HG03432 (cell line): ENCODE data around the gene EXOSC7.
"Not testable (repeated sequence)": the region's sequence is repeated elsewhere in the genome, so short reads cannot be mapped to it uniquely, and the experiment has no call there.

Experiments
- ATAC-seq: cut with Tn5 transposase; IDR thresholded peaks from one replicate; pipeline ENCODE4 v1.9.1; 2021; ENCODE audit warnings: mild to moderate bottlenecking, moderate library complexity; ENCODE audit not compliant: unreplicated experiment

The EXOSC7 gene

DNA sequence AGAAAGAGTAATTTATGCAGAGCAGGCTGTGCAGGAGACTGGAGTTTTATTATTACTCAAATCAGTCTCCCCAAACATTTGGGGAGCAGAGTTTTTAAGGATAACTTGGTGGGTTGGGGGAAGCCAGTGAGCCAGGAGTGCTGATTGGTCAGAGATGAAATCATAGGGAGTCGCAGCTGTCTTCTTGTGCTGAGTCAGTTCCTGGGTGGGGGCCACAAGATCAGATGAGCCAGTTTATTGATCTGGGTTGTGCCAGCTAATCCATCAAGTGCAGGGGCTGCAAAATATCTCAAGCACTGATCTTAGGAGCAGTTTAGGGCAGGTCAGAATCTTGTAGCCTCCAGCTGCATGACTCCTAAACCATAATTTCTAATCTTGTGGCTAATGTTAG lies 77.8 kb downstream of the EXOSC7 start:
- not testable (repeated sequence) for ATAC-seq

DNA sequence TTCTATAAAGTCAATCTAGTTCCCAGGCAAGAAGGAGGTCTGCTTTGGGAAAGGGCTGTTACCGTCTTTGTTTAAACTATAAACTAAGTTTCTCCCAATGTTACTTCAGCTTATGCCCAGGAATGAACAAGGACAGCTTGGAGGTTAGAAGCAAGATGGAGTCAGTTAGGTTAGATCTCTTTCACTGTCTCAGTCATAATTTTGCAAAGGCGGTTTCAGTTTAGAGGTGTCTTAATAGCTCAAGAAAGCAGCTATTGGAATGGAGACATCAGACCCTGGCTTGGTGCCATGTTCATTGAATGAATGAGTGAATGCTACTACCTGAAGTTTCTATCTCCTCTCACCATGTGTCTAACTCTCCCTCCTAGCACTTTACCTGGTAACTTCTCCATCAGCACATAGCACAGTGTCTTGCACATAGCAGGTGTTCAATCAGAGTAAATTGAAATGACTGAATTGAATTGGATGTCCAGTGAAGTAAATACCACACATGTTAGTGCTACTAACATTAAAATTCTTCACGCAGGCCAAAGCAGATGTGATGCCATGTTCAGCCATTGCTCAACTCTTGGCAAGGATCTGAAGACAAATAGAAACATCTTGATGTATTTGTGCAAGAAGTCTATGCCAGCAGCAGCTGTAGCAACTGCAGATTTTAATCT lies 78.3 kb downstream of the EXOSC7 start:
- ATAC-seq = no peak

DNA sequence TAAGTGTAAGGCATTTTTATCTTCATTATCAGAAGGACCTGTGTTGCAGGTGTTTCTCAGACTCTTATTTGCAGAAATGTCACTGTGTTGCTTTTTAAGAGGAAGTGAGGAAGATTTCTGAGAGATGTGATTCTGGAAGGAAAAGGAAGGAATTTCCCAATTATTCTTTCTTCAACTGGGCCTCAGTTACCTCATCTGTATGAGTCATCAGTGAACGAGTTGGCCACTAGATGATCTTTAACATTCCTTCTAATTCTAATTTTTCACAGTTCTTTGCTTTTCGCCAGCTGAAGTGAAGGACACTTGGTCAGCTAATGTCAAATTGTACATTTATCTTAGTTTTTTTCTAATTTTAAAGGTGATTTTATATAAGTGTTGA lies 79.0 kb downstream of the EXOSC7 start:
- ATAC-seq = no peak

DNA sequence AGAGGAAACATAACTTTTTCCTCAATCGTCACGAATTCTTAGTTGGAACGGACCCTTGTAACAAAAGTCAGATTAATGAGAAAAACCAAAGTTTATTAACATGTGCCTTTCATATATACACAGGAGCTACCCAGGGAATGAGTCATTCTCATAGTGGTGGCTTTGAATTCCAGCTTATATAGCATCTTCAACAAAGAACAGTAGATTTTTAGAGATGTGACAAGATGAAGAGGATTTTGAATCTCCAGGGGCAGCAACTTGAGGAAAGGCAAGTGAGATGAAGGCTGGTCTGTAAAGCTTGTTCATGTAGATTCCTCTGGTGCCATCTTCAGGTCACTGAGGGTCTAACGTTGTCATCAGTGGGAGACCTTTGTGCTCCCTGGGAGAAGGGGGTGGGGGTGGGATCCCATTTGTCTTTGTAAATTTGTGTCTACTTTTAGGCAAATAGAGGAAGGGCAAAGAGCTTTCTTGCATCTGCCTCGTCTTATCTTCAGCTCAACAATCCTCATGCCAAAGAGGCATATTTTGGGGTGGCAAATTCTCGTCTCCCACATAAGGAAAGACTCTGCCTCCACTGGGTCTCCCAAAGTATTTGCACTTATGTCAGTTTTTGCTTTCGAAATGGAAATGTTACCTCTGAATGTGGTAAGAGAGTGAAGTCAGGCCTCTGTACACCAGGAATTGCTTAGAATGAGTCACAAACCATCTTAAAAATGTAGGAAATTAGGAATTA lies 79.5 kb downstream of the EXOSC7 start:
- ATAC-seq = no peak

DNA sequence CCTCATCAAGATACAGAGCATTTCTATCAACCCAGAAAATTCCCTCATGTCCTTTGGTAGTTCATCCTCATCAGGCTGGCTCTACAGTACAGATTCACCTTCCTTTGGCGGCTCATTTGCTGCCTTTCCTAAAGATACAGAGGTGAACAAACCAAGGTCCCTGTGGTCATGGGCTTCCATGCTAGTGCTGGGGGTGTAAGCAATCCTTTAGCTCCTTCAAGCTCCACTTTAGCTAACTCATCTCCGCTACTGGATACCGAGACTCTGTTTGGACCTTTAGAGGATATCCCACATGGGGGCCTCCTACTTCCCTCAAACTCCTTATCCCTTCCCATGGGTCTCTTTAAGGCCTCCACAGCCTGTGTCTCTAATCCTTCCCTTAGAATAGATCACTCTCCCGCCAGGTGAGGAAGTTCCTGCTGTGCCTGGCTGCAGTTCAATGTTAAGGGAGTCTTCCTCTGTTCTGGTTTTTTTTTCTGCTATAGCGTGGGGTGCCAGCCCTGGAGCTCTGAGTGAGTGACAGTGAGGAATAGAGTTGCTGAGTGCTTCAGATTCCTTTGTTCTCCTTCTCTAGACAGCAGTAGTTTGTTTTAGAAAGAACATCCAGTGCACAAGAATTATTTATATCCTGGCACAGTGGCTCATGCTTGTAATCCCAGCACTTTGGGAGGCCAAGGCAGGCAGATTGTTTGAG lies 80.7 kb downstream of the EXOSC7 start:
- no peak for ATAC-seq

DNA sequence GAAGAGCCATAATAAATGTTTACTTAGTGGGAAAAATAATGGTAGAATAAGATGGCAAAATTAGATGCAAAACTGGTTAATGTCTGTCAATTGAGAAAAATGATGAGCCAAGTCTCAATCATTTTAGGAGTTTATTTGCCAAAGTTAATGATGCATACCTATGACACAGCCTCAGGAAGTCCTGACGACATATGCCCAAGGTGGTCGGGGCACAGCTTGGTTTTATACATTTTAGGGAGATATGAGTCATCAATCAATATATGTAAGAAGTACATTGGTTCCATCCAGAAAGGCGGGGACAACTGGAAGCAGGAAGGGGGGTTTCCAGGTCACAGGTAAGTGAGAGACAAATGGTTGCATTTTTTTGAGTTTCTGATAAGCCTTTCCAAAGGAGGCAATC lies 81.5 kb downstream of the EXOSC7 start:
- ATAC-seq = no peak

DNA sequence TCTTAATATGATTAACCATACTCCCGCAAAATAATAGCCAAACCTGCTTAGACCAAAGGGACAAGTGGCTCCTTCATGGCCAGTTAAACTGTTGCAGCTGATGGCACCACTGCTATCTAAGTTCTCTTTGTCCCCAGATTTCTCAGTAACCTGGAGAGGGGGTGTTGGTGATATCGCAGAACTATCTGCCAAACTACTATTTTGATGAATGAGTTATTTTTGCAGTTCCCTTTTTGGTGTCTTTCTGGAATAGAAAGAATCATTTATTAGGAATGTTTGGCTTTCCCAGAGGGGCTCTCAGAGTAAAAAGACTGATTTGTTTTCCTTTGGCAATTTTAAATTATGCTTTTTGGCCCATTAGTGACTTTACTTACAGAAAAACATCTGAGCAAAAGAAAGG lies 83.1 kb downstream of the EXOSC7 start:
- ATAC-seq = no peak

DNA sequence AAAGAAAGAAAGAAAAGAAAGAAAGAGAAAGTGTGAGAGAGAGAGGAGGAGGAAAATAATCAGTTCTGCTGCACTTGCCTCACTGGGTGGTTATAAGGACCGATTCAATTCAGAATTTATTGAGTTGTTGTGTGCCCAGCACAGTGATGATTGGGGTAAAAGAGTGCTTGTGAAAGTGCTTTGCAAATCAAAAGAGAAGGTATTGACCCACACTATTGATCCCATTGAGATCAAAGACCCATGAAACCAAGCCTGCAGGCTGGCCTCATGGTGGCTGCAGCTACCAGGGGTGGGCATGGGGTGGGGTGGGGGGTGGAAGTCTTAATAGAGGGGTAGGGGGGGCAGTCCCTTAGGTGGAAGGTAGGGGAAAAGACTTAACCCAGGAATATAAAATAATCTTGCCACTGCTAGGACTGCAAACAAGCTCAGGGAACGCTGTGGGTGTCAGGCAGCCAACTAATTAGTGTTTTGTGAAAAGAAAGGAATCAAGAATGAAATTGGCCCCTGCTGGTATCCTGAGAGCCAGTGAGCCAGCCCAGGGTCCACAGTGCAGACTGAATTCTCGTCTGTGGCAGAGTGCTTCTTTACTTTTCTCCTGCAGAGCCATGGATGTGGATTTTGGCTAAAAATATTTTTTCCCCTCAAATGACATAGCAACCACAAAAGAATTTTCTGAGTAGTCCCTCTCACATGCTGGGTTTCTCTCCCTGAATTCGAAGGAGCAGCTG lies 84.3 kb downstream of the EXOSC7 start:
- ATAC-seq = no peak
